GM11168 (cell line): ENCODE measurements around the gene EEF2KMT.
"Not testable (repeated sequence)": the region's sequence is repeated elsewhere in the genome, so short reads cannot be mapped to it uniquely, and the experiment has no call there.

Experiments used
- in situ Hi-C: fragments of 300-500 bp; cut with MboI; formaldehyde crosslinking; loops from one replicate; pipeline ENCODE4 v1.12.0; 2022; ENCODE audit warnings: low sequenced_read_pairs; ENCODE audit not compliant: unreplicated experiment

EEF2KMT gene

DNA sequence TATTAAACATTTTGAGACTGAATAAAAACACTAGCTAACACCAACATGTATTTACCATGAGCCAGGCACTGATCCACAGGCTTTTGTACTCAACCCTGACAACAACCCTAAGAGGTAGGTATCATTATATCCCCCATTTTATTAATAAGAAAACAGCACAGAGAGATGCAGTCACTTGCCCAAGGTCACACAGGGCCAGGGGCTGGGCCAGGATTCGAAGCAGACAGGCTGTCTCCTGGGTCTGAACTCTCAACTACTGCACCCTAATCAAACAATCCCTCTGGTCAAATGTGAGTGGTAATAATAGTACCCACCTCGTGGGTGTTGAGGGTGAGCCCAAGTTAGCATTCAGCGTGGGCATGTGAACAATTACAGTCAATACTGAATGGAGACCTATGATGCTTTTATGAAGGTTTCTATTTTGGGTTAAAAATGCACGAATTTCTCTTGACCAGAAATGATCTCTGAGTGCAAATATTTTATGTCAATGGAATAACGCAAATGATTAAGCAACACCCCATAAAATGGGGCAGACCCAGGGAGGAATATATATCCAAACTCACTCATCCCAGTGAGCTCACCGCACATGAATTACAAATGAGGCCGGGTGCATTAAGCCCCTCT is 1.0 kb downstream of the EEF2KMT start:
- in situ Hi-C loops = not testable (repeated sequence)

DNA sequence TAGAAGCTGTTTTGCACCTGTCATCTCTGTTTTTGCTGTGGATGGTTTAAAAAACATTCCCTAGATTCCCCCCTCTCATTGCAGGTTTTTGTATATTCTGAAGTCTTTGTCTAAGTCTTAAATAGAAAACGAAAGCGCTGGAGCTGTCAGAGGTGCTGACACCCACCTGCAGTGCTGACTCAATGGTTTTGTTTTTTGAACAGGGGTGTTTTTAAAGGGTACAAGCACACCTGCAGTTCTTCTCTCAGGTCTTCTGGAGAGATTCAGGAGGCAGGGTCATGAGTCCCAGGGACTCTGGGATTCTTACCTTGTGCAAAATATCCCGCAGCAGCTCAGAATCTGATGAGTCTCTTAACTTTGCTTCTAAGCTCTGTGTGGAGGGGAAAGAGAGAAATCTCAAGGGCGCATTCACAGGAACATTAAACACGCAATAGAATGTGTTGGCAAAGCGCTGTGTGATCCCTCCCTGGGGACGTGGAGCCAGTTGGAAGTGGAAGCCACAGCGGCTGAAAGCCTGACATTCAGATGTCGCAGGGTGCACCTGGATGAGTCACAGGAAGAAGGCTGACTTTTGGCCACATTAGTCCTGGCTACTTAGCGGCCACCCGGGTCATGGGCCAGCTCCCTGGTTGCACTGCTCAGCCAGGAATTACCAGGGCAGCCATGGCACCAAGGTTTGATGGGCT is 2.3 kb downstream of the EEF2KMT start:
- in situ Hi-C loops = not testable (repeated sequence)

DNA sequence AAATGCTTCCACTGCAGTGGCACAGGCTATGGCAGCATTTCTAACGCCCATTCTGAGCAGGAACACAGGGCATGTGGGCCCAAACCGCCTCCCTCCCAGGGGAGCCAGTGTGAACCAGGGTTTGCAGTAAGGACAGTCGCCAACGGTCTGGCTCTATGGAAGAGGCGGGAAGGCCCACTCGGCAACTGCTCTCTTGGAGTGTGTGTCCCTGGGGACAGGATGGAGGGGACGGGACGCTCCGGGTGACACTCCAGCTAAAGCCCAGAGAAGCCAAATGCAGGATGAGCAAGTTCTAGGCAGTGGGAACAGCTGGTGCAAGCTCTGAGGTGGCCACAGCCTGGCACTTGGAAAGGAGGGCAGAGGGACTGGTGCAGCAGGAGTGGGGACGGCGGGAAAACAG is 3.8 kb downstream of the EEF2KMT start:
- in situ Hi-C loops = not testable (repeated sequence)

DNA sequence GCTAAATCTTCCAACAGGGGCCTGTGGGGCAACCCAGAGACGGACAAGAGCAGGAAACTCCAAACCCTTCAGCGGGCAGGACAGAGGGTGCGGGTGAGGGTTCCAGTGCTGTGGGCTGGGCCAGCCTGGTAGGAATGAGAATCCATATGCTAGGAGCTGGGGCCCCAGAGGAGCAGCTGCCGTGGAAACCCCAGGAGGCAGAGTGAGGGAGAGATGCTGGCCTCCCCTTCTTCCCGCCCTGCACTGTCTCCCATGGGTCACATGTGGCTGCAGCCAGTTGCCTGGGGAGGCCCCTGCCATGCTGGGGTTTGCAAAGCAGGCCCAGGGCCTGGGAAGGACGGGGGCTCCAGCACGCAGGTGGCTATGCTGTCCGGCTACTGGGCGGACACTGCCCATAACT is 4.5 kb downstream of the EEF2KMT start:
- in situ Hi-C loops = not testable (repeated sequence)

DNA sequence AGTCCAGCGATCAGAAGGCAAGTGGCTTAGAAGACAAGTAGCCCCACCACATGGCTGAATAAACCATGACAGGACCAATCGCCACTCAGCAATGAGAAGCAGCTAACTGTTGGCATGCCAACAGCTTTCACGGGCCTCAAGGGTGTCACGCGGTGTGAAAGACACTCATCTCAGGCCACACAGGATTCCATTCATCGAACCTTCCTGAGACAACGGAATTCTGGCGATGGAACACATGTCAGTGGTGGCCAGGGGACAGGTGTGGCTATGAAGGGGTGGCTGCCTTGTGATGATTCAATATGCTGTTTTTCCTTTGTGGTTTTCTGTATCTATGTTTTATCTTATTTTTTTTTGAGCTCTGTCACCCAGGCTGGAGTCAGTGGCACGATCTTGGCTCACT is 7.0 kb downstream of the EEF2KMT start:
- in situ Hi-C loops = not testable (repeated sequence)

DNA sequence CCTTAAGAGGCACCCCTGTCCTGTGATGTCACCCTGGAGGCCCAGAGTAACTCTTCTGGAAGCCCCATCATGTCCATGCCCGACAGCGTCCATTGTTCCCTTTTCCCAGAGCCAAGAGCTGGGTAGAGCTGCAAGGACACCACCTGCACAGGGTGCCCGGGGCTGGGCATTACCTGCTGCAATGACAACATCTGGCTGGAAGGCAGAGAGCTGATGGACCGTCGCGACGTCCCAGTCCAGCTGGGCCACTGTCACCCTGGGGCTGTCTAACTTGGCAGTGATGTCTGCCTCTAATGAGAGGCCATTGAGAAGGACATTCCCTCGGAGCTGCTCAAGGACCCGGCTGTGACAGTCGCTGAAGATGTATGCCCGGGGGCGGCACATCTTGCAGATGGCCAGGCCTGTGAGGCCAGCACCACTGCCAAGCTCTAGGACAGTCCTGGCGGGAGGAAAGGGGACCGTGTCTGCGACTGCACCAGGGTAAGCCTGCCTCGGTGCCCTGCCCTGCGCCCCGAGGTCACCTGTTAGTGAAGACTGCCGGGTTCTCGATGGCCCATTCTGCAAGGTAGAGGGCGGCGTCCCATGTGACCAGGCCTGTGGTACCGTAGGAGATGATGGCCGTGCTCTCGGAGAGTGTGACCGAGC is 7.6 kb downstream of the EEF2KMT start:
- in situ Hi-C loops = not testable (repeated sequence)

DNA sequence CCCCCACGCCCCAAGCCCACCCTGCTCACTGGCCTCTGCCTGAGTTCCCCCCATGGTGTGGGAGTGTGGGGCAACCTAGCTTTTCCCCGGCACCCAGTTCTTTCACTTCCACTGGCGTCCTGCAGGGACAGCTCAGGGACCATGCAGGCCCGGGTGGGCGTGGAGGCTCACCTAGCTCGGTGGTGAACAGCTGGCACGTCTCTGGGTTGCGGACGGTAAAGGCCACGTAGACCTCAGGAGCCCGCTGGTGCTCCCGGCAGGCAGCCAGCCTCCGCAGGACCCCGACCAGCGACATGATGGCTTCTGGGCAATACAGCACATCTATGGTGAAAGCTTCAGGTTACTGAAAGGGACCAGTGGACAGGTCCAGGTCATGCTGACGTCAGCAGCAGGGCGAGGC is 8.7 kb downstream of the EEF2KMT start:
- in situ Hi-C loops = not testable (repeated sequence)

DNA sequence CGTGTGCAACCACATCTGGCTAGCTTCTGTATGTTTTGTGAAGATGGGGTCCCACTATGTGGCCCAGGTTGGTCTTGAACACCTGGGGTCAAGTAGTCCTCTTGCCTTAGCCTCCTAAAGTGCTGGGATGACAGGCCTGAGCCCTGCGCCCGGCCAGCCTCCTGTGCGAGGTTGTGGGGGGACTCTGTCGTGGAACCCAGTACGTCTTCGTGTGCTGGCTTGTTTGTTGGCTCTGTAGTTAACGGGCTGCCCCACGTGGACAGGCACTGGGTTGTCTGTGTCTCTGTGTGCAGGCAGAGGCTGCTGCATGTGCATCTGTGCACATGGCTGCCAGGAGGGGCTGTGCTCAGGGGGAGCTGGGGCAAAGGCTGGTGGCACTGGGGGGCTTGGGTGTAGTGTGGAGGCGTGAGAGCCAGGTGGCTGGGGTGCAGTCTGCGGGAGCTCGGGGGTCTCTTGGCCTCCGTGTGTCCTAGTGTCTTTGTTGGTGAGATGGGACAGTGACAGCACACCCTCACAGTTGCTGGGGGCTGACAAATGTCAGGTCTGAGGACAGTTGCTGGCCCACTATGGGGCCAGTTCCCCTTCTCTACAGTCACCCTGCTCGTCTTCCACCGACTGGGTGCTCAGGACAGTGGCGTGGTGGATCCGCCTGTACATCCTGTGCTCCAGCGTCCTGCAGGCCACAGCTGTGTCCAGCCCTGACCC is 9.4 kb downstream of the EEF2KMT start:
- in situ Hi-C loops = not testable (repeated sequence)

DNA sequence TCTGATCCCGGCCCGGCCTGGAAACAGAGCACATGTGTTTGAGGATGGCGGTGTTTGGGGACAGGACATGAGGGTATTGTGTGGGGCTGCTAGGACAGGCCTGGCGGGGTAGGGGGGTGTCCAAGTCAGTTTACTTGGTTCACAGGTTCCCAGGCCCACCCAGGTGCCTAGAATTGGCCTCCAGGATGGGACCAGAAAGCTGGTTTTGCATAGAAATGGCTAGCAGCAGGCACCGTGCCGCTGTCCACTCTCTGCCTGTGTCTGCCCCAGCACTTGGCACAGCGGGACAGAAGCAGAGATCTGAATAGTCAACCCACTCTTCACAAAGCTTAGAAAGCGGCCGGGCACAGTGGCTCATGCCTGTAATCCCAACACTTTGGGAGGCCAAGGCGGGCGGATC is 11.9 kb downstream of the EEF2KMT start:
- in situ Hi-C loops = not testable (repeated sequence)

DNA sequence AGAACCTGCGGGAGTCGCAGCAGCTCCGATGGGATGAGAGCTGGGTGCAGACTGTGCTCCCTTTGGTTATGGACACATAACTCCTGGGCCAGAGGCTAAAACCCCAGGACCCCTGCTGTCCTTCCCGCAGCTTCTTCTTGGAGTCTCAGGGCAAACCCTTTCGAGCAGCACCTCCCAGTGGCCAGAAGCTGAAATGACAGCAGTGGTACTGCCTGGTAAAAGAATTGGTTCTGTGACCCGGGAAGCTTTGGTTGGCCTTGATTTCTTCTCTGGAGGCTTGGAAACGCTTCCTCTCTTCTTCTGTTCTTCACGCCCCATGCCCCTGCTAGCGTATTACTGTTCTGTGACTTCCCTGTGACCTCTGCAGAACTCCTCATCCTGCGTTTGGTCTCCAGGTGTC is 12.8 kb downstream of the EEF2KMT start:
- in situ Hi-C loops = not testable (repeated sequence)

DNA sequence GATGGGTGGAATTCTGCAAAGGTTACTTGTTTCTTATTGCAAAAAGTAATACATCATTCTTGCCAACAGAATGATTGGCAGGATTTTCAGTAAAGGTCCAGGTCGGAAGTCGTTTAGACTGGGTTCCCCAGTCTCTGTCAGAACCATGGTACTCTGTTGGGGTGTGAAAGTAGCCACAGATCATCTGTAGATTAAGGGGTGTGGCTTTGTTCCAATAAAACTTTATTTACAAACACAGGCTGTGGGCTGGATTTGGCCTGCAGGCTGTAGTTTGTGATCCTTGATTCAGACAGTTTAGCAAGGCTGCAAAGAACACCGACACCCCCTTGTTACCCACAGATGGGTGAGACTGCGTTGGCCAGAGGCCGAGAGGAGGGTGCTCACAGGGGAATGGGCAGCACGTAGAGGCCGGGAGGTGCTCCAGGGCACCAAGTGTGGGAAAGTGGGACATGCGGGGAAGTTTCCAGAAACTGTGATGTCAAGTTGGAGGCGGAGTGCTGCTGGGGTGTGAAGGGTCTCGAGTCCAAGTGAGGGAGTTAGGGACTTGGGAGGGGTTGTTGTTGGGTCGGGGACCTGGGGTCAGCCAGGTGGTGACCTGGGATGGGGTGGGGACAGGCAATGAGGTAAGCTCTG is 13.4 kb downstream of the EEF2KMT start:
- in situ Hi-C loops = not testable (repeated sequence)

DNA sequence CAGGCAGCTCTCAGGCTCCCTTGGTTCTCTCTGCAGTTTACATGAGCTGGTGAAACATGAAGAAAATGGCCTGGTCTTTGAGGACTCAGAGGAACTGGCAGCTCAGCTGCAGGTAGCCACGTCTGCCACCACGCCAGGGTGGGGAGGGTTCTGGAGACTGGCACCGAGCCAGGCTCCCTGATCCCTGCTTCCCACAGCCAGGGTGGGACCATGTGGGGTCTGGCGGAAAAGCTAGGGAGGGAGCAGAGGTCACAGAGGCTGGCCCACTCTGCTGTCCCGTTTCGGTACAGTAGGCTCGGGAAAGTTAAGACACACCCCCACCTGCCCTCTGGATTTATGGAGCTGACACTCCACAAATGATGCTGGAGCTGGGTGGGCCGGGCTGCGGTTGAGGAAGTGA is 13.9 kb downstream of the EEF2KMT start:
- in situ Hi-C loops = not testable (repeated sequence)

DNA sequence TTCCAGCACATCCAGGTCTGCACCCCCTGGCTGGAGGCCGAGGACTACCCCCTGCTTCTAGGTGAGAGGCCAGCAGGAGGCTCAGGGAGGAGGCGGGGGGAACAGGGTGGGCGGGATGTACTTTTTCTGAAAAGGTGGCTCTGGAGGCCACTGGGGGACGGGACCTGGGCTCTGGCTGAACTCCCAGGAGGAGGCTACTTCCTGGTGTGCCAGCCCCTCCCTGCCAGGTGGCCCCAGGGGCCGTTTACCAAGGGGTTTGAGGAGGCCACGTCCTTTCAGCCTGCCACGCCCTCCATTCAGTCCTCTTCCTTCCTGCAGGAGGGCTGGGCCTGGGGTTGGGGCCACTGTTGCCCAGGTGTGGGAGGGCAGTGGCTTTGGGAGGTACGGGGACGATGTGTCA is 16.6 kb downstream of the EEF2KMT start:
- in situ Hi-C loops = not testable (repeated sequence)

DNA sequence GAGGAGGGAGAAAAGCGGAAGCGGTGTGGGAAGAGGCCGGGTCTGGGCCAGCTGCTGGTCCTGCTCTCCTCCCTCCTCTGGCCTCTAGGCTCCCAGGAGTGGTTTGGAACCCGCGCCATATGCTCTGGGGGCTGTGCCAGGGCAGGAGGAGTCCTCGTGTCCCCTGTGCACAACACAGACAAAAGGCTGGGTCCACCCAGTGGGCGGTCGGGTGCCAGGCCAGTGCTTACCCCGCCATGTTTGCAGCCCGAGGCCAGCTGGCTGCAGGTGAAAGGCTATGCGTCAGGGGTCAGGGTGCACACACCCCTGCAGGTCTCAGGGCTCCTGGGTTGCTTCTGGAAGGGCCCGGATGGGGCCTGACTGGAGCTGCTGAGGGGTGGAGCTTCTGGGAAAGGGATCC is 17.1 kb downstream of the EEF2KMT start:
- in situ Hi-C loops = not testable (repeated sequence)

DNA sequence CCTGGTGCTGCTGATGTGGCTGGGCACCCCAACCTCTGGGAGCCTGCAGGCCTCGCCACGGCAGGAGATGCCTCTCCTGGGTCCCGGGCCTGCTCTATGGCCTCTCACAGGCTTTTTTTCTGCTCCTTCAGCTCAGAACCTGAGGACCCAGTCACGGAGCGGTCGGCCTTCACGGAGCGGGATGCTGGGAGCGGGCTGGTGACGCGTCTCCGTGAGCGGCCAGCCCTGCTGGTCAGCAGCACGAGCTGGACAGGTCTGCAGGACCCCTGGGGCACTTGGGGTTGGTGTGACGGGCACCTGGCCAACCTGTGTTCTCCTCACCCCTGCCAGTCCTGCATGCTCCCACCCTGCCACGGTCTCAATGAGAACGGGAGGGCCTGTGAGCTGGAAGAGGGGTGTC is 19.0 kb downstream of the EEF2KMT start:
- in situ Hi-C loops = no loop called here

DNA sequence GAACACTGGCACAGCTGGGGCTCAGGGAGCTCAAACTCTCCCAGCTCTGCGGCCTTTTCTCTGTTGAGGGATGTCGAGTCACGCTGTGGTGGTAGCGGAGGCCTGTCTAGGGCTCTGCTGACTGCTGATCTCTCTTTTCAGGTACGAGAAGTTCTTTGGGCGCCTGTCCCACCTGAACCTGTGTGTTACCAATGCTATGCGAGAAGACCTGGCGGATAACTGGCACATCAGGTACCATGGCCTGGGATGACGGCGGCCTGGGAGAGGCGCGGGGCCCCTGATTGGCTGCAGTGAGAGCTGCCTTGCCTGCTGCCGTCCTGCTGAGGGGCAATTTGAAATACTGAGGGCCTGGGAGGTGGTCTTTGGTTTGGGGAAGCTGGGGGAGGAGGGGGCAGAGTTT is 20.3 kb downstream of the EEF2KMT start:
- in situ Hi-C loops = no loop called here

DNA sequence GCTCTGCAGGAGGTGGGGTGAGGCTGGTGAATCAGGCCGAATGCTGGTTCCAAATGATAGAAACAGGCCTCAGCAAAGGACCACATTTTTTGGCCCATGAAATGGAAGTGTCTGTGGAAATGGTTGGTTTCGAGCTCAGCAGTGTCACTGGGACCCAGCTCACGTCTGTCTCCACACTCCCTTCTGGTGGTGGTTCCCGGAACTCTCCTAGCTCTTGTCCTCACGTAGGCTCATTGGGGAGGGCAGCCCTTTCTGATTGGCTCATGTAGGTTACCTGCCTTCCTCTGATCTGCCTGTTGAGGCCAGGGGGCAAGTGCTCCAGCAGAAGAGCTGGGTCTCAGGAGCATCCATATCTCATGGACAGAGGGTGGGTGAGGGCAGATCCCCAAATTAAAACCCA is 22.0 kb downstream of the EEF2KMT start:
- in situ Hi-C loops = no loop called here

DNA sequence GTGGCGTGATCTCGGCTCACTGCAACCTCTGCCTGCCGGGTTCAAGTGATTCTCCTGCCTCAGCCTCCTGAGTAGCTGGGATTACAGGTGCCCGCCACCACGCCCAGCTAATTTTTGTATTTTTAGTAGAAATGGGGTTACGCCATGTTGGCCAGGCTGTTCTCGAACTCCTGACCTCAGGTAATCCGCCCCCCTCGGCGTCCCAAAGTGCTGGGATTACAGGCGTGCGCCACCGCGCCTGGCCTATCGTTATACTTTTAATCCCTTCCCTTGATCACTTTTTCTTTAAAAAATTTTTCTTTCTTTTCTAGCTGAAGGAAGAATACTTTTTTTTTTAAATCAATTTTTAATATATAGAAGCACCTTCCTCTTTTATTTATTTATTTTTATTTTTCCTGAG is 23.8 kb downstream of the EEF2KMT start:
- in situ Hi-C loops = not testable (repeated sequence)

DNA sequence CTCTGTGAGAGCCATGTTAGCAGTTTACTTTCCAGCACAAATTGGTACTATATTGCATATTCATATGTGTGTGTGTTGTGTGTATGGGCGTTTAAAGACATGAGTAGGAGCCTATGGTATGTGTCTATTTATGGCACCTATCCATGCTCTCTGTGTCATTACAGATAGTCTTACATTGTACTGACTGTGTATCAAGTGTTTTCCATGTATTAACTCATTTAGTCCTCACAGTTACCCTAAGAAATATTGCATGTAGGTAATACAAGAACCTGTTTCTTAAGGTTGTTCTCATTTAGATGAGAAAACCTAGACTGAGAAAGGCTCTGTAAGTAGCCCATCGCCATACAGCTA is 24.3 kb downstream of the EEF2KMT start:
- in situ Hi-C loops = no loop called here

DNA sequence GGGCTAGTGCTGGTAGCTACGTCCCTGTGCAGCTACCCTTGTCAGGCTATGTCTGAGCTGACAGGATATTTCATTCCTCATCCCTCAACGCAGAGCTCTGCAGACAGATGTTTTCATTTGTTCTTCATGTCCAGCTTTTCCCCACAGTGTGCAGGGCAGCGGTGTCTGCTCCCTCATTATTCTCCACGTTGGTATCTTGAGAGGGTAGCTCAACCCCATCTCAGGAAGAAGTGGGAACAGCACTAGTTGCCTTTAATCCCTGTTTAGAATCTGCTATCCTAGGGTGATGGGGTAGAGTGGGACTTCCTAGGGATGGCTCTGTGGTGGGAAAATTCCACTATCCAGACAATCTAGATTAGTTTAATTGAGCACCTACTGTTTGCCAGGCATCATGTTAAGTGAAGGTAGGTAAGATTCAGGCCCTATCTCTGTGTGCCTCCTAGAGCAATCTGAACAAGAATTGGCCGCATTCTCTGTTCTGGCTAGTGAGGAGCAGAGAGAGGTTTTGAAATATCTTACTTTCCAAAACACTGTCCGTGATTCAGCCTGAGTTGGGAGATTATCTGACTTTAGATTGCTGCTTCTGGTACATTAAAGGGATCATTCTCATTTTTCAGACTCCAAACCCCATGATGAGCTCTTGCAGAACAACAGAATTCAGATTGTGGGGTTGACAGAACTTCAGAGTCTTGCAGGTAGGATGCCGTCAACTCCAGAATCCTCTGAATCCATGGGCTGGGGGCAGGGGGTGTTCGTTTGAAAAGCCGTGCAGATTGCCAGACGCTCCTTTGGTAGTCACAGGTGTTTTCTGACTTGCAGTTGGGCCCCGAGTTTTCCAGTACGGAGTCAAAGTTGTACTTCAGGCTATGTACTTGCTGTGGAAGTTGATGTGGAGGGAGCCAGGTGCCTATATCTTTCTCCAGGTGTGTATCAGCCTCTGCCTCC is 25.0 kb downstream of the EEF2KMT start:
- in situ Hi-C loops = no loop called here
